GM12874 (cell line): ENCODE measurements around the gene HMX3.

ENCODE experiments used
- TF ChIP-seq, protein P1 (sequence below): IDR thresholded peaks from 2 replicates; pipeline ENCODE4 v1.5.1; 2011; ENCODE audit warnings: low read depth, mild to moderate bottlenecking, control low read depth, low read length, moderate library complexity; ENCODE audit not compliant: insufficient read depth

HMX3 gene

GRCh38 chr10:123146013-123146893 is 10.5 kb downstream of the HMX3 start:
- TF ChIP-seq, protein P1, sequence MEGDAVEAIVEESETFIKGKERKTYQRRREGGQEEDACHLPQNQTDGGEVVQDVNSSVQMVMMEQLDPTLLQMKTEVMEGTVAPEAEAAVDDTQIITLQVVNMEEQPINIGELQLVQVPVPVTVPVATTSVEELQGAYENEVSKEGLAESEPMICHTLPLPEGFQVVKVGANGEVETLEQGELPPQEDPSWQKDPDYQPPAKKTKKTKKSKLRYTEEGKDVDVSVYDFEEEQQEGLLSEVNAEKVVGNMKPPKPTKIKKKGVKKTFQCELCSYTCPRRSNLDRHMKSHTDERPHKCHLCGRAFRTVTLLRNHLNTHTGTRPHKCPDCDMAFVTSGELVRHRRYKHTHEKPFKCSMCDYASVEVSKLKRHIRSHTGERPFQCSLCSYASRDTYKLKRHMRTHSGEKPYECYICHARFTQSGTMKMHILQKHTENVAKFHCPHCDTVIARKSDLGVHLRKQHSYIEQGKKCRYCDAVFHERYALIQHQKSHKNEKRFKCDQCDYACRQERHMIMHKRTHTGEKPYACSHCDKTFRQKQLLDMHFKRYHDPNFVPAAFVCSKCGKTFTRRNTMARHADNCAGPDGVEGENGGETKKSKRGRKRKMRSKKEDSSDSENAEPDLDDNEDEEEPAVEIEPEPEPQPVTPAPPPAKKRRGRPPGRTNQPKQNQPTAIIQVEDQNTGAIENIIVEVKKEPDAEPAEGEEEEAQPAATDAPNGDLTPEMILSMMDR = no peak

- TF ChIP-seq, protein P1 = no peak
Measured at GRCh38 chr10:123146894-123147634, 11.3 kb downstream of the HMX3 start.

DNA sequence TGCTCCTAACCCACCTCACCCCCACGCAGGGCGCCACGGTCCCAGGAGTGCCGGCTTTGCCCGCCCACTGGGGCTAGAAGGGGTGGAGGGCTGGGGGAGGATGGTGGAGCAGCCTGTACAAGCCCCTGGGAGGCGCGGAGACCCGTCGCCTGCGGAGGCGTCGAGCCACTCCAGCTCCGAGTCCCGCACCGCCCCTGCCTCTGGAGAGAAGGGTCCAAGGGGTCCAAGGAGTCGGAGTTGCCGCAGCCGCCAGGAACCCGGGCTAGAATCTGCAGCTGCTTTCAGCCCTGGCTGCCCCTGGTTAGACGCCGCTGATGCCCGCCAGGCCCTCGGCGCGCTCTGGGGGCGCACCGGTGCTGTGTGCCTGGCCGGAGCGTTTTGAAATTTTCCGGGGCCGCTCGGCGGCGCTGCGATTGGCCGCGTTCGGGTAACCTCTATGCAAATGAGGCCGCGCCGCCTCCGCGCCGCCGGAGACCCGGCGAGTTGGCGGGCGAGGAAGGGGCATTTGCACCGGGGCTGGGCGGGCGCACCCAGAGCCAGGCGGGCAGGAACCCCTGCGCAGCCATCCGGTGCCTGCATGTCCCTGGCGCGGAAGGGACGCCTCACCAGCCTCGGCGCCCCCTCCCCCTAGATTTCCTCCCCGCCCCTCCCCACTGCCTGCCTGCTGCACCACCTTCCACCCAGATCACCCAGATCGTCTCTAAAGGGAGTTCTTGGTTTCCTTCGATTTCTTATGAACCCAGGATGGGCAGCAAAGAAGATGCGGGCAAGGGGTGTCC is 12.1 kb downstream of the HMX3 start, which contains the start of gene HMX2:
TSS of gene HMX2 (plus strand) at position 502 of the 779 bp plus-strand sequence. CDS start at position 745, 243 bp downstream.
- TF ChIP-seq, protein P1 = no peak

- TF ChIP-seq, protein P1 = no peak
Measured at GRCh38 chr10:123148414-123149161, 12.8 kb downstream of the HMX3 start.

- TF ChIP-seq, protein P1 = no peak
Measured at GRCh38 chr10:123149162-123149567, 13.4 kb downstream of the HMX3 start.

DNA sequence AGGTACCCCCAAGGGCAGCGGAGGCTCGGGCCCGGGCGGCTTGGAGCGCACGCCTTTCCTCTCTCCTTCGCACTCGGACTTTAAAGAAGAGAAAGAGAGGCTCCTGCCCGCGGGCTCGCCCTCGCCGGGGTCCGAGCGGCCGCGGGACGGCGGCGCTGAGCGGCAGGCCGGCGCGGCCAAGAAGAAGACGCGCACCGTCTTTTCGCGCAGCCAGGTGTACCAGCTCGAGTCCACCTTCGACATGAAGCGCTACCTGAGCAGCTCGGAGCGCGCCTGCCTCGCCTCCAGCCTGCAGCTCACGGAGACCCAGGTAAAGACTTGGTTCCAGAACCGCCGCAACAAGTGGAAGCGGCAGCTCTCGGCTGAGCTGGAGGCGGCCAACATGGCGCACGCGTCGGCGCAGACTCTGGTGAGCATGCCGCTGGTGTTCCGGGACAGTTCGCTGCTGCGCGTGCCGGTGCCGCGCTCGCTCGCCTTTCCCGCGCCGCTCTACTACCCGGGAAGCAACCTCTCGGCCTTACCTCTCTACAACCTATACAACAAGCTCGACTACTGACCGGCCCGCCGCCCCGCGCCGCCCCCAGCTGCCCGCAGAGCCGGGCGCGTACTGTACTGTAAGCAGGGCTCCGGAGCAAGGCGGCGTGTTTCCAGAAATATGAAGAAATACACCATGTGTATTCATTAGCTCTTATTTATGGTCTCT is 13.9 kb downstream of the HMX3 start:
- TF ChIP-seq, protein P1 = no peak
